MCF 10A (cell line): ENCODE results near the gene MYOZ3. TPM values are rescaled to one million over a fixed set of nuclear protein-coding genes. Genes with fewer than 3 reads are reported as not detected.
A peak's percentile ranks its signal among the peaks of the same experiment; 100 is the strongest.

Experiments used
- BruUV-seq: library from RNA; stranded (reverse); fragments of 400-500 nt; replicated peaks from 2 replicates; lab custom pipeline; 2021; lab: Mats Ljungman, UMichigan
- CTCF ChIA-PET: fragments of 300-600 bp; sonication (Branson Sonifier 250); formaldehyde crosslinking; extraction: SDS; loops from one replicate; lab custom pipeline; 2021; ENCODE audit warnings: antibody characterized with exemption, inconsistent platforms; lab: Yijun Ruan, JAX
- POLR2A ChIA-PET: fragments of 300-600, 350-650 bp; sonication (Branson Sonifier 250); formaldehyde crosslinking; extraction: SDS; loops from one replicate; lab custom pipeline; 2020; ENCODE audit warnings: antibody characterized with exemption, inconsistent platforms; lab: Yijun Ruan, JAX
- DNase-seq: peaks from one replicate; pipeline ENCODE4 v3.0.0-alpha.2; 2018; ENCODE audit not compliant: unreplicated experiment
- H3K27ac Mint-ChIP-seq: one replicate; pipeline ENCODE4 v1.8.0; 2022; ENCODE audit warnings: mild to moderate bottlenecking, low read depth, mixed read lengths; ENCODE audit not compliant: unreplicated experiment
- H3K27me3 Mint-ChIP-seq: one replicate; pipeline ENCODE4 v1.8.0; 2022; ENCODE audit warnings: mixed read lengths; ENCODE audit not compliant: insufficient read depth, unreplicated experiment
- H3K36me3 Mint-ChIP-seq: one replicate; pipeline ENCODE4 v1.8.0; 2022; ENCODE audit warnings: mild to moderate bottlenecking, moderate library complexity, mixed read lengths; ENCODE audit not compliant: insufficient read depth, unreplicated experiment
- H3K4me1 Mint-ChIP-seq: one replicate; pipeline ENCODE4 v1.8.0; 2022; ENCODE audit warnings: mixed read lengths; ENCODE audit not compliant: insufficient read depth, unreplicated experiment
- H3K4me3 Mint-ChIP-seq: one replicate; pipeline ENCODE4 v1.8.0; 2022; ENCODE audit warnings: mild to moderate bottlenecking, moderate library complexity, mixed read lengths; ENCODE audit not compliant: unreplicated experiment
- H3K9me3 Mint-ChIP-seq: one replicate; pipeline ENCODE4 v1.8.0; 2022; ENCODE audit warnings: mixed read lengths; ENCODE audit not compliant: unreplicated experiment
- CTCF ChIP-seq: fragments of 200-600 bp; IDR thresholded peaks from one replicate; pipeline ENCODE4 v1.8.0; 2022; ENCODE audit warnings: antibody characterized with exemption, mild to moderate bottlenecking; ENCODE audit not compliant: unreplicated experiment
- intact Hi-C: fragments of 100-400 bp; cut with micrococcal nuclease; formaldehyde crosslinking; loops from 2 replicates; pipeline ENCODE4 v1.14.1; 2022
- total RNA-seq: library from RNA; stranded (reverse); gene quantifications from 2 replicates; pipeline ENCODE4 v1.2.3, GENCODE V29; 2022

MYOZ3 gene
- total RNA-seq, 1 experiment from 2014 or later: not detected

- H3K4me3 Mint-ChIP-seq: peak overlapping the region; percentile 68
- peaks cover 5% of the 10 kb centered on the region for H3K36me3 Mint-ChIP-seq
- TF ChIP-seq CTCF: no peak
- no peaks in the 10 kb centered on the region for H3K9me3 Mint-ChIP-seq
- POLR2A ChIA-PET: interaction anchor here (0.8 to 4.8 kb wide), 17 partner anchors 9 to 343 kb away, joined by 3 to 32 read pairs (median 4); partner anchors contain the start of genes DCTN4, RBM22 and RPS14
- CTCF ChIA-PET: interaction anchor here (1.0 to 8.7 kb wide), 10 partner anchors 11 to 152 kb away, joined by 3 to 85 read pairs (median 4); partner anchors contain the start of gene RBM22
- peaks cover 83% of the 10 kb centered on the region for H3K4me1 Mint-ChIP-seq
- no peaks in the 10 kb centered on the region for H3K27me3 Mint-ChIP-seq
- intact Hi-C loops: no loop called here
- peak; percentile 97 for DNase-seq
- BruUV-seq: no TSS peak
- peak overlapping the region; percentile 57 for H3K27ac Mint-ChIP-seq
These were observed 18.5 kb upstream of the MYOZ3 start for GRCh38 chr5:150642567-150642927.

GRCh38 chr5:150642991-150643710 is 17.9 kb upstream of the MYOZ3 start:
- Mint-ChIP-seq H3K4me1 (peaks cover 77% of the 10 kb centered on the region), H3K27ac (peak overlapping the region; percentile 57), H3K4me3 (peak overlapping the region; percentile 68), H3K36me3 (peaks cover 9% of the 10 kb centered on the region), H3K9me3 (no peaks in the 10 kb centered on the region), H3K27me3 (no peaks in the 10 kb centered on the region)
- POLR2A ChIA-PET: interaction anchor here (0.8 to 4.8 kb wide), 18 partner anchors 9 to 343 kb away, joined by 3 to 32 read pairs (median 4); partner anchors contain the start of genes DCTN4, RBM22 and RPS14
- CTCF ChIA-PET: interaction anchor here (0.6 to 8.7 kb wide), 11 partner anchors 10 to 152 kb away, joined by 3 to 85 read pairs (median 4); partner anchors contain the start of gene RBM22
- intact Hi-C loops: no loop called here
- TF ChIP-seq CTCF: no peak
- no TSS peak for BruUV-seq
- DNase-seq: no peak

- CTCF ChIA-PET: interaction anchor here (0.6 to 8.7 kb wide), 9 partner anchors 9 to 1002 kb away, joined by 3 to 85 read pairs (median 5); partner anchors contain the start of gene SMIM3
- POLR2A ChIA-PET: interaction anchor here (0.9 to 3.4 kb wide), 8 partner anchors 10 to 143 kb away, joined by 3 to 21 read pairs (median 4); partner anchors contain the start of genes DCTN4, RBM22 and SMIM3
- no peak overlapping the region for H3K4me3 Mint-ChIP-seq
- BruUV-seq: no TSS peak
- H3K27me3 Mint-ChIP-seq: no peaks in the 10 kb centered on the region
- no peak for TF ChIP-seq CTCF
- H3K4me1 Mint-ChIP-seq: peaks cover 73% of the 10 kb centered on the region
- DNase-seq: no peak
- H3K27ac Mint-ChIP-seq: peak overlapping the region; percentile 20
- peaks cover 18% of the 10 kb centered on the region for H3K36me3 Mint-ChIP-seq
- no peaks in the 10 kb centered on the region for H3K9me3 Mint-ChIP-seq
- intact Hi-C loops: no loop called here
These were observed 17.0 kb upstream of the MYOZ3 start for GRCh38 chr5:150644058-150644457.

GRCh38 chr5:150644514-150644913 is 16.5 kb upstream of the MYOZ3 start:
- no peak for DNase-seq
- CTCF ChIA-PET: interaction anchor here (0.5 to 8.7 kb wide), 9 partner anchors 9 to 900 kb away, joined by 3 to 85 read pairs (median 6); partner anchors contain the start of genes IRGM and SMIM3
- peaks cover 22% of the 10 kb centered on the region for H3K36me3 Mint-ChIP-seq
- H3K9me3 Mint-ChIP-seq: no peaks in the 10 kb centered on the region
- POLR2A ChIA-PET: interaction anchor here (0.9 to 3.4 kb wide), 10 partner anchors 9 to 194 kb away, joined by 3 to 21 read pairs (median 4); partner anchors contain the start of genes DCTN4, MYOZ3, RBM22 and SMIM3
- no peaks in the 10 kb centered on the region for H3K27me3 Mint-ChIP-seq
- no peak overlapping the region for H3K4me3 Mint-ChIP-seq
- BruUV-seq: no TSS peak
- intact Hi-C loops: no loop called here
- H3K4me1 Mint-ChIP-seq: peaks cover 68% of the 10 kb centered on the region
- no peak for TF ChIP-seq CTCF
- H3K27ac Mint-ChIP-seq: peak overlapping the region; percentile 20
